Iris pigment epithelial cell (primary cell): ENCODE measurements around the gene PIGC.

Experiments
- DNase-seq: peaks from one replicate; pipeline ENCODE4 v3.0.0-alpha.2; 2011; ENCODE audit warnings: low read depth

The PIGC gene

GRCh38 chr1:172398970-172399755 is 44.7 kb downstream of the PIGC start:
- DNase-seq: peak; percentile 91

- peak; percentile 54 for DNase-seq
These were observed 45.7 kb downstream of the PIGC start for GRCh38 chr1:172398193-172398592.

- DNase-seq: no peak
These were observed 46.2 kb downstream of the PIGC start for GRCh38 chr1:172397633-172398032.

- DNase-seq: peak; percentile 79
These were observed 46.6 kb downstream of the PIGC start for GRCh38 chr1:172397221-172397620.

GRCh38 chr1:172395576-172395975 is 48.3 kb downstream of the PIGC start:
- DNase-seq: no peak

GRCh38 chr1:172394811-172395210 is 49.1 kb downstream of the PIGC start:
- DNase-seq: no peak

- DNase-seq: peak; percentile 70
These were observed 49.6 kb downstream of the PIGC start for GRCh38 chr1:172394141-172394751.

GRCh38 chr1:172393354-172393753 is 50.5 kb downstream of the PIGC start:
- DNase-seq: no peak

- no peak for DNase-seq
These were observed 51.9 kb downstream of the PIGC start for GRCh38 chr1:172391976-172392375.
